ENCODE data around the gene INPP5A. TPM values are rescaled to one million over a fixed set of nuclear protein-coding genes. Genes with fewer than 3 reads are reported as not detected.

The INPP5A gene
- polyA plus RNA-seq, 6 donors from 2014 or later, result 1.3 to 6.7 (median 2.1) TPM

DNA sequence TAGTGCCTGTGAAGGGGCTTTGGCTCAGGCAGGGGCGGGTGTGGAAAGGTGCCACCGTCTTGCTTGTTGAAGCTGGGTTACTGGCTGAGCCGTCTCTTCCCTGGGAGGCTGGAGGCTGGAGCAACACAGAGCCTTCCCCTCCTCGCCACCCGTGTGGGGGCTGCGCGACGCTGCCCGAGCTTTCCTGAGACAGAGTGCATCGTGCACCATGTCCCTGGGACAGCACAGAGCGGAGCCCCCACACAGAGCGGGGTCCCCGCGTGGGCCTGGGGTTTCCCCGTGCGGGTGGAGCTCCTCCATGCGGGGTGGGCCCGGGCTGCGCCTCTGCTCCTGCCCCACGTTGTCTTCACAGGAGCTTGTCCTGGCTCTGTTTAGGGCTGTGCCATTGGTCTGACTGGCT, 69.9 kb downstream of the INPP5A start:
- Mint-ChIP-seq H3K27ac (no peak overlapping the region), H3K36me3 (peaks cover 0 to 8% of the 10 kb centered on the region in 2 donors), H3K4me3 (no peak overlapping the region), H3K4me1 (peaks cover 41 to 49% (median 47%) of the 10 kb centered on the region in 3 donors), H3K27me3 (no peaks in the 10 kb centered on the region), H3K9me3 (peaks cover 0 to 1% (median 0%) of the 10 kb centered on the region in 7 donors)
- ATAC-seq (ENCODE audit: low read depth in 2 of 2) (no peak), DNase-seq (no peak)

DNA sequence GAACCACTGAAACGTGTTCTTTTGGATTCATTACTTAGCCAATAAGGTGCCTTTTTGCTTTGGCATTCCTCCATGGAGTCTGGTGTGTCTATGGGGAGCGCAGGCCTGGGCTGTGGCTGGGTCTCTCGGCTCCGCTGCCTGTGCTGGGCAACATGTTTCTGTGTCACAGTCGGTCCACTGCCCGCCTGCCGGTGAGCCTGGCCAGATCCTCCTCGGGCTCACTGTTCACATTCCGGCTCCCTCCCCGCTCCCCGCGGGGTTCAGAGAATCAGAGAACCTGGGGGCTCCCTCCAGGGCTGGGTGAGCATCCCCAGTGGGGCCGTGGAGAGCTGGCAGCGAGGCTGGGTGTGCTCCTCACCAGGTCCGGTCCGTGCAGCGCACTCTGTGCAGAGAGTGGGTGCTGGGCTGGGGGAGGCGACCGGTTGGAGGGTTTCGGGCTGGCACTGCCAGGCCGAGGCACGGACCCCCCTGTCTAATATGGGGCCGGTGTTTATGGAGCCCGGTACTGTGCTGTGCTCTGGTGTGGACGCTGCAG, 70.4 kb downstream of the INPP5A start:
- Mint-ChIP-seq H3K4me3 (no peak overlapping the region), H3K27me3 (no peaks in the 10 kb centered on the region), H3K4me1 (peaks cover 35 to 47% (median 42%) of the 10 kb centered on the region in 3 donors), H3K36me3 (peaks cover 0 to 8% of the 10 kb centered on the region in 2 donors), H3K9me3 (peaks cover 0 to under 1% (median 0%) of the 10 kb centered on the region in 7 donors), H3K27ac (peak overlapping the region in 2 of 6 donors; percentile 60 to 65)
- ATAC-seq (ENCODE audit: low read depth in 2 of 2) (no peak), DNase-seq (no peak)

DNA sequence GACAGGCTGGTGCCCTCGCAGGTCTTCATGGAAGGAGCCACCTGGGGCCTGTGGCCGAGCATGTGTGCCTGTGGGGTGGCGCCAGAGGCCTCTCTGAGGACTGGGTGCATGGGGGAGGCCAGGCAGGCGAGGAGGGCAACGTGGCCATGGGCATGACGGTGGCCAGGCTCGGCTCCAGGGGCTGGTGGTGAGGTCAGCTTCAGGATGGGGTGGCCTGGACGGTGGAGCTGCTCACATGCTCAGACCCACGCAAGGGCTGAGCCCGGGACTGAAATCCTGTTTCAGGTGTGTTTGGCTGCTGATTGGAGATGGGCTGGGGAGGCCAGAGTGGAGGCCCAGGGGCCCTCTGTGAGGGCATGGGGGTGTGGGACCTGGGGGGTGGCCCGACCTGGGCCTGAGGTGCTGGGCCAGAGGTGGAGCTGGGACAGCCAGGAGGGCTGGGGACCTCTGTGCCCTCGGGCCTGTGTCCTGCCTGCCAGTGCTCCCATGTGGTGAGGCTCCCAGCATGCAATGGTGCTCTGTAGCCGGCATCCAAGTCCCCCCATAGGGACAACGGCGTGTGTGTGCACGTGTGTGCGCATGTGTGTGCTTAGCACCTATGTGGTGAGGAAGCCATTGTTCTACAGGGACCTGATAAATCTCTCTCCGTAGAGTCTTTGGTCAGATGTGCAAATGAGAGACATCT, 71.1 kb downstream of the INPP5A start:
- H3K36me3 Mint-ChIP-seq, result peaks cover 0 to 8% of the 10 kb centered on the region in 2 donors
- H3K27ac Mint-ChIP-seq, result peak overlapping the region in 2 of 6 donors; percentile 60 to 65
- ATAC-seq (ENCODE audit: low read depth in 2 of 2) (no peak), DNase-seq (no peak)
- no peak overlapping the region for H3K4me3 Mint-ChIP-seq
- no peaks in the 10 kb centered on the region for H3K9me3 Mint-ChIP-seq
- no peaks in the 10 kb centered on the region for H3K27me3 Mint-ChIP-seq
- peaks cover 34 to 43% (median 40%) of the 10 kb centered on the region in 3 donors for H3K4me1 Mint-ChIP-seq

DNA sequence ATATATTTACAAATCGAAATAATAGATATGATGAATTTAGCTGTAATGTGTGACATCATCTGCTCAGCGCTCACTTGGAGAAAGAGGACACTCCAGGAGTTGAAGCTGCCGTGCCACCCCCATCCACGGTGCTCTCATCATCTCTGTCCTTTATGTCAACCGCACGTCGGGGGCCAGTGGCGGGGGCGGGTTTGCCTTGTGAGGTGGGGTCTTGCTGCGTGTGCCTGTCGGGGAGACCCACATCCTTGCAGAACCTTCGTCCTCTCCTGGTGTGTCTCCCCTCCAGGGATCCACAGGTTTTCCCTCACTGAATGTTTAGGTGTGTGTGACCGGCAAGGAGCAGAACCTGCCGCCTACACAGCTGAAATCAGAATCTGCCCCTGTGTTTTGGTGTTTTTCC, 71.6 kb downstream of the INPP5A start:
- H3K9me3 Mint-ChIP-seq, result no peaks in the 10 kb centered on the region
- ATAC-seq (ENCODE audit: low read depth in 2 of 2) (no peak), DNase-seq (no peak)
- peaks cover 34 to 39% (median 37%) of the 10 kb centered on the region in 3 donors for H3K4me1 Mint-ChIP-seq
- H3K4me3 Mint-ChIP-seq, result no peak overlapping the region
- H3K36me3 Mint-ChIP-seq, result peaks cover 0 to 6% of the 10 kb centered on the region in 2 donors
- H3K27ac Mint-ChIP-seq, result peak overlapping the region in 2 of 6 donors; percentile 39 to 54
- H3K27me3 Mint-ChIP-seq, result no peaks in the 10 kb centered on the region

DNA sequence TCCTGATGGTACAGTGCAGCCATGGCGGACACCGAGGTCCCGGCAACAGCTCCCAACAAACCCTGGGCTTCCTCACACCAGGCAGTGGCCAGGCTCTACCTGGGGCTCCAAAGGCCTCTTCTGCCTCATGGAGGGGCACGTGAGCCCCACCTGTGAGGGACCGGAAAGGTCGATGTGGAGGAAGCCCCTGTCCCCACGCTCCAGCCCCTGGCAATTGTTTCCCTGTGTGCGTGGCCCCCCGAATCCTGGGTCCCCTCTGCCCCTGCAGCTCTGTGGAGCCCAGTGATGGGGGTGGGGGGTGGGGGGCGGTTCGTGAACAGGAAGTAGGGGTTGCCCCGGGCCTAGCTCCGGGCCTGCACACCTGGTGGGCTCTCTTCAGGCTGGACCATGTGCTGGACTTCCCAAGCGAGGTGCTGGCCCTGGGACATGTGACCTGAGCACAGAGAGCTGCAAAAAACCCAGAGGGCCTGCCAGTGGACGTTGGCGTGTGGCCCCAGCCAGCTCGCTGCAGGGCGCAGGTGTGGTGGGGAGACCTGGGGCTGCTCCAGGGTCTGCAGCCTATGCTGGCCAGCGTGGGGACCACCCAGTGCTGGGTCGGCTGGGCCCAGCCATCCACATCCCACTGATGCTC, 72.6 kb downstream of the INPP5A start:
- no peak for DNase-seq

DNA sequence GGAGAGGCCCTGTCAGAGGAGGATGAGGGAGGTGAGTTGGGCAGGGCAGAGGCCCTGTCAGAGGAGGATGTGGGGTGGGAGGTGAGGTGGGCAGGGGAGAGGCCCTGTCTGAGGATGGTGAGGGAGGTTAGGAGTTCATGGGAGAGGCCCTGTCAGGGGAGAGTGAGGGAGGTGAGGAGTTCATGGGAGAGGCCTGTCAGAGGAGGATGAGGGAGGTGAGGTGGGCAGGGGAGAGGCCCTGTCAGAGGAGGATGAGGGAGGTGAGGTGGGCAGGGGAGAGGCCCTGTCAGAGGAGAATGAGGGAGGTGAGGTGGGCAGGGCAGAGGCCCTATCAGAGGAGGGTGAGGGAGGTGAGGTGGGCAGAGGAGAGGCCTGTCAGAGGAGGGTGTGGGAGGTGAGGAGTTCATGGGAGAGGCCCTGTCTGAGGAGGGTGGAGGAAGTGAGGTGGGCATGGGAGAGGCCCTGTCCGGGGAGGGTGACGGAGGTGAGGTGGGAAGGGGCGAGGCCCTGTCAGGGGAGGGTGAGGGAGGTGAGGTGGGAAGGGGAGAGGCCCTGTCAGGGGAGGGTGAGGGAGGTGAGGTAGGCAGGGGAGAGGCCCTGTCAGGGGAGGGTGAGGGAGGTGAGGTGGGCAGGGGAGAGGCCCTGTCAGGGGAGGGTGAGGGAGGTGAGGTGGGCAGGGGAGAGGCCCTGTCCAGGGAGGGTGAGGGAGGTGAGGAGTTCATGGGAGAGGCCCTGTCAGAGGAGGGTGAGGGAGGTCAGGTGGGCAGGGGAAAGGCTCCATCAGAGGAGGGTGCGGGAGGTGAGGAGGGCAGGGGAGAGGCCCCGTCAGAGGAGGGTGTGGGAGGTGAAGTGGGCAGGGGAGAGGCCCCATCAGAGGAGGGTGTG, 73.7 kb downstream of the INPP5A start:
- Mint-ChIP-seq H3K4me3 (no peak overlapping the region), H3K36me3 (peaks cover 0 to 7% of the 10 kb centered on the region in 2 donors), H3K27ac (peak overlapping the region in 4 of 6 donors; percentile 27 to 94 (median 90)), H3K27me3 (no peaks in the 10 kb centered on the region), H3K9me3 (peaks cover 0 to under 1% (median 0%) of the 10 kb centered on the region in 7 donors), H3K4me1 (peaks cover 35 to 38% (median 37%) of the 10 kb centered on the region in 3 donors)
- ATAC-seq (ENCODE audit: low read depth in 2 of 2) (no peak), DNase-seq (no peak)

More for the DNA sequence above, 72.6 kb downstream of the INPP5A start:
- ATAC-seq (ENCODE audit: low read depth in 2 of 2), result no peak
- Mint-ChIP-seq H3K9me3 (no peaks in the 10 kb centered on the region), H3K27ac (peak overlapping the region in 2 of 6 donors; percentile 47 to 94), H3K4me3 (no peak overlapping the region), H3K27me3 (no peaks in the 10 kb centered on the region), H3K36me3 (no peaks in the 10 kb centered on the region), H3K4me1 (peaks cover 30 to 32% (median 31%) of the 10 kb centered on the region in 3 donors)

DNA sequence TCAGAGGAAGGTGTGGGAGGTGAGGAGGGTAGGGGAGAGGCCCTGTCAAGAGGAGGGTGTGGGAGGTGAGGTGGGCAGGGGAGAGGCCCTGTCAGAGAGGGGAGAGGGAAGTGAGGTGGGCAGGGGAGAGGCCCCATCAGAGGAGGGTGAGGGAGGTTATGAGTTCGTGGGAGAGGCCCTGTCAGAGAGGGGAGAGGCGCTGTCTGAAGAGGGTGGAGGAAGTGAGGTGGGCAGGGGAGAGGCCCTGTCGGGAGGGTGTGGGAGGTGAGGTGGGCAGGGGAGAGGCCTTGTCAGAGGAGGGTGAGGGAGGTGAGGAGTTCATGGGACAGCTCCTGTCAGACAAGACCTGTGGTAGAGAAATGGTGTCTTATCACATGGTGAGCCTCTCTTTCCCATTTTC, 74.4 kb downstream of the INPP5A start:
- ATAC-seq (ENCODE audit: low read depth in 2 of 2), result peak; percentile 31 to 50
- peaks cover 37 to 45% (median 41%) of the 10 kb centered on the region in 3 donors for H3K4me1 Mint-ChIP-seq

DNA sequence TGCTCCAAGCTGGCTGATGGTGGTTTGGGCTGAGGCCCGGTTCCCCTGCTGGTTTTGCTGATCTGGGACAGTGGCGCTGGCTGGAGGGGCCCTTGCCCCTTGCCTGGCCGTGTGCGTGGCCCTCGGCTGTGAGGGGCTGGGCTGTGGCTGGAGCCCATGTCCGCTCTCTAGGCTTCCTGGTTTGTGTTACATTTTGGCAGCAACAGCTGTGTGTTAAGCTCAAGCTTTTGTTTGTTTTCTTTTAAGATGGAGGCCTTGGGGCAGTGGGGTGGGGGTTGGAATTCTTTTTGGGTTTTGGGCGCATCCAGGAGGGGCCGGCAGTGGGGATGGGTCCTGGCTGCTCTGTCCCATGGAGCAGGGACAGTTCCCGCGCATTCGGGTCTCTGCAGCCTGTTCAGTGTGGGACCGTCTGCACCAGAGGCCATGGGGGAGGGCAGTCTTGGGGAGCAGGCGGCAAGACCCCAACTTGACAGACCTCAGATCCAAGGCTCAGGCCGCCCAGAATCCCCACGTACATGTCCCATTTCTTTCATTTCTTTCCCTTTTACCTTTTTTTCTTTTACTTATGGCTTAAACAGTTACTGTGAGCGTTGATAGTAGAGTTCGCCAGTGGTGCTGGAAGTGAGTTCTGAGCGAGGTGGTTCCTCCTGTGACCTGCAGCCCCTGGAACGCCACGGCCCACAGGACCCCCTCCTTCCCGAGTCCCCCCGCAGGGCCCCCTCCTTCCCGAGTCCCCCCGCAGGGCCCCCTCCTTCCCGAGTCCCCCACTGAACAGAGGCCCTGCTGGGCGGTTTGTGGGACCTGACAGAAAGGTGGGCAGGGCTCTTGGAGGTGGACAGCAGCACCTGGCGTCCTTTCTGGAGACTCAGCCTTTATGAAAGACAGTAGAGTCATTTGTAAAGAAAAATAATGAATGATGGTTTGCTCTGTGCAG, 75.3 kb downstream of the INPP5A start:
- Mint-ChIP-seq H3K9me3 (peaks cover 0 to 6% (median 0%) of the 10 kb centered on the region in 7 donors), H3K36me3 (peaks cover 4 to 13% of the 10 kb centered on the region in 2 donors), H3K27me3 (no peaks in the 10 kb centered on the region), H3K4me3 (peak overlapping the region in 1 of 8 donors; percentile 29), H3K4me1 (peaks cover 37 to 49% (median 41%) of the 10 kb centered on the region in 3 donors), H3K27ac (peak overlapping the region in 4 of 6 donors; percentile 37 to 96 (median 68))
- DNase-seq, result no peak
- no peak for ATAC-seq (ENCODE audit: low read depth in 2 of 2)

More for the DNA sequence above, 74.4 kb downstream of the INPP5A start:
- no peaks in the 10 kb centered on the region for H3K27me3 Mint-ChIP-seq
- DNase-seq, result no peak
- H3K27ac Mint-ChIP-seq, result peak overlapping the region; percentile 62 to 96 (median 86)
- H3K36me3 Mint-ChIP-seq, result peaks cover 0 to 13% of the 10 kb centered on the region in 2 donors
- H3K4me3 Mint-ChIP-seq, result no peak overlapping the region
- H3K9me3 Mint-ChIP-seq, result peaks cover 0 to 4% (median 0%) of the 10 kb centered on the region in 7 donors

DNA sequence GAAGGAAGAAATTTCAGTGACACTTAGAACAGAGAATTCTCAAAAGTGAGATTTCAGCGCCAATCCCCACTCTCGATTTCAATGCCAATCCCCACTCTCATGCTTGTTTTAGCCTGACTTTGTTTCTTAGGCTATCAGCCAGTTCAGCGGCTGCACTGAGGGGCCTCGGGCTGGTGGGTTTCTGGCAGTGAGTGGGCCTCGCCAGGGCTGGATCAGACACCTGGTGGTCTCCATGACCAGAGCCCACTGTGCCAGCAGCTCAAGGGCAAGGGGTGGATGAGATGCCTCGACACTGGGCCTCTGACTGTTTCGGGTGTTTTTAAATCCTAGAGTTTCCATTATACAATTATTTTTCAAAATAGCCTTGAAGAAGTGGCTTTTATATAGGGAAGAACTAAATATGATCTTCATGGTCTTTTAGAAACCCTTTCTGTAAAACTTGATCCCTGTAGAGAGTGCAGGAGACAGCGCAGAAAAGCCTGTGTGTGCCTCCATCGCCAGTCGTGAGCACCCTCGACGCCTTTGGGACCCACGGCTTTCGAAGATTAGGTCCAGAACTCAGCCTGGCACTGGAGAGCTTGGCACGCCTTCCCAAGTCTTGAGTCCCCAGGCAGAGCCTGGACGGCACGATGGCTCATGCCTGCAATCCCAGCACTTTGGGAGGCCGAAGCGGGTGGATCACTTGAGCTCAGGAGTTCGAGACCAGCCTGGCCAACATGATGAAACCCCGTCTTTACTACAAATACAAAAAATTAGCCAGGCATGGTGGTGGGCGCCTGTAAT, 76.2 kb downstream of the INPP5A start:
- peaks cover 35 to 44% (median 40%) of the 10 kb centered on the region in 3 donors for H3K4me1 Mint-ChIP-seq
- ATAC-seq (ENCODE audit: low read depth in 2 of 2) (no peak), DNase-seq (no peak)
- no peaks in the 10 kb centered on the region for H3K27me3 Mint-ChIP-seq
- H3K36me3 Mint-ChIP-seq, result peaks cover 5 to 21% of the 10 kb centered on the region in 2 donors
- peak overlapping the region in 2 of 6 donors; percentile 24 to 94 for H3K27ac Mint-ChIP-seq
- no peak overlapping the region for H3K4me3 Mint-ChIP-seq
- peaks cover under 1 to 14% (median 7%) of the 10 kb centered on the region in 7 donors for H3K9me3 Mint-ChIP-seq

DNA sequence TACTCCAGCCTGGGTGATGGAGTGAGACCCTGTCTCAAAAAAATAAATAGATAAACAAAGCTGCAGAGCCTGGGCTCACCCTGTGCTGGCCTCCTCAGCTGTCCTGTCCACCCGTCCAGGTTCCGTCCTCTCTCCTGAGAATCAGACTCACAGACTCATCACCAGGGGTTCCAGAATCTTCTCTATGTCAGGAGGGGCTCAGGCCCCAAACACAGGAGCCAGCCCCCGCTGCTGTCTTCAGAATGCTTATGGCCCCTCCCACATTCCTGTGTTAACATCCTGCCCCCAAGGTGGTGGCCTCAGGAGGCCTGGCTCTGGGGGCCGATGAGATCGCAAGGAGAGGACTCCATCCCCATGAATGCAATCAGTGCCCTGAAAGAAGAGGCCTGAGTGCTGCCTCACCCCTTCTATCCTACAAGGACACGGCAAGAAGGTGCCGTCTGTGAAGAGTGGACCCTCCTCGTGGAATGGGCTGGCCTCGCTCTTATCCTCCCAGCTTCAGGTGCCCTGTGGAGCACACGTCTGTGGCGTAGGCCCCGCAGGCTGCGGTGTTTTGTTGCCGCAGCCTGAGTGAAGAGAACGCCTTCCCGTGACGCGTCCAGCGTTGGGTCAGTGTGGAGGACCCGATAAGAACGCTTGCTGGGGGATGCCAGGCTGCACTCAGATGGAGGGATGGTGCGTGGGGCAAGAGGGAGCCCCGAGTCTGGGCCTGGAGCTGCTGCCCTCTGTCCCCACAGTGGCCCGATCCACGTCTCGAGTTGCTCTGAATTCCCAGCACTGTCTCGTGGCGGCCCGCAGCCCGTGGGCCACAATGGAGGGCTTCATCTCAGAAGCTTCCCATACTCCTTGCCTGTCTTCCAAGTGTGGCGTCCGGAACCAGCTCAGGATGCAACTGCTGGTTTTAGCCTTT, 77.1 kb downstream of the INPP5A start:
- H3K4me3 Mint-ChIP-seq, result peak overlapping the region in 1 of 8 donors; percentile 25
- ATAC-seq (ENCODE audit: low read depth in 2 of 2), result no peak
- peaks cover 3 to 17% (median 10%) of the 10 kb centered on the region in 7 donors for H3K9me3 Mint-ChIP-seq
- H3K27me3 Mint-ChIP-seq, result no peaks in the 10 kb centered on the region
- H3K36me3 Mint-ChIP-seq, result peaks cover 5 to 26% of the 10 kb centered on the region in 2 donors
- DNase-seq, result no peak
- peaks cover 30 to 44% (median 36%) of the 10 kb centered on the region in 3 donors for H3K4me1 Mint-ChIP-seq
- H3K27ac Mint-ChIP-seq, result peak overlapping the region in 3 of 6 donors; percentile 24 to 70 (median 66)
